GM23248 (cell line): Measurements from ENCODE around the gene CFAP45.

Experiments
- EZH2 ChIP-seq: fragments of 200-600 bp; sonication (generic); IDR thresholded peaks from 2 replicates; pipeline ENCODE4 v1.6.1; 2018; ENCODE audit warnings: antibody characterized with exemption, mild to moderate bottlenecking; ENCODE audit not compliant: insufficient read depth, poor library complexity, severe bottlenecking
- EZH2phosphoT487 ChIP-seq: fragments of 200-600 bp; sonication (generic); IDR thresholded peaks from 2 replicates; pipeline ENCODE4 v1.6.1; 2018; ENCODE audit warnings: antibody characterized with exemption, moderate library complexity, mild to moderate bottlenecking, low read depth; ENCODE audit not compliant: insufficient read depth

DNA sequence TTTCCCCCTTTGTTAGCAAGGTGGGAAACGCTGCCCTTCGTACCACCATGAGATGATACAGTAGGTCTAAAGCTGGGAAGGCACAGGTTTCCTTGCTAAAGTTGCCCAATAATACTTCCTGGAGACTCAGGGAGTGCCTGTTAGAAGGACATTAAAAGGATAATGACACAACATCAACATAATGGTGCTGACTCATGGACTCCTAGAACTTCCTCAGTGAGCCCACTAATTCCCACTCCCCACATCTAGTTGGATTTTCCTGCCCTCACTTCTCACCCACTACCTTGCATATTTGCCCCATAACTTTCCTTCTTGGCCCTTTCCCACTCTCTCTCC, 17.5 kb downstream of the CFAP45 start:
- TF ChIP-seq EZH2phosphoT487 (no peak), EZH2 (no peak)
